Measurements from ENCODE around the gene KIAA0930. TPM values are rescaled to one million over a fixed set of nuclear protein-coding genes. Genes with fewer than 3 reads are reported as not detected.
A peak's percentile ranks its signal among the peaks of the same experiment; 100 is the strongest.

Gene KIAA0930
- total and polyA plus RNA-seq, 2 donors: 32.4 TPM

DNA sequence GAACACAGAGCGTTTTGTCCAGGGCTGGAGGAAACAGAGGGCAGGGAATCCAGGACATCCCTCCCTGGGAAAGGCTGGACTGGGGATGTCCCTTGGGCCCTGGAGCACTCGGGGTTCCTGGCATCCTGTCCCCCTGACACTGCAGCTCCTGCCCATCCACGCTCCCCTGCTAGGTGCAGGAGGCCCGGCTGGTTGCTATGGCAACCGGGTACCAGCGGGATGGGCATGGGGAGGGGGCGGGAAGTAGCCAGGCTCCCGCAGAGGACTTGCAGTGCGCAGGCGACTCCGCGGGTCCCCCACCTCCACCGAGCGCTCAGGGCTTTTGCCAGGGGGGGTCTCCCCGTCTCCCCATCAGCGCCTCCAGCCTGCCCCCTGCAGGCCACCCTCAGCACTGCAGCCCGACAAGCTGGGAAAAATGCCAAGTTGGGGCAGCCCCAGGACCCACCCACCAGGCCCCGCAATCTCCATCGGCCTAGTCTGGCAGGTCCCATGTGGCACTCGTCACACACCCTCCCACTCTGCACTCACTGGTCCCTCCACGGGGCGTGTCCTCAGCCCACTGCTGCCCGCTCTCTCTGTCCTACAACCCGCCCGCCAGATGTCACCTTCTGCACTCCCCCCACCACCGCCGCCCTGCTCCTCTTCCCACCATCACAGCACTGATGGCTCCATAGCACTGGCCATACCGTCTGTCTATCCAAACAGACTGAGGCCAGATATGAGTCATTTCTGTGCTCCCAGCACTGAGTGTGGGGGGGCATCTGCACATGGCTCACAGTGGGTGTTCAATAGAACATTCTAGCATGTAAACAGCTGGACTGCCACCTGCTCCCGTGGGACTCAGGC lies 31.5 kb downstream of the KIAA0930 start:
- peaks cover 11 to 29% of the 10 kb centered on the region in 2 donors for H3K36me3 ChIP-seq (ENCODE audit: control insufficient read depth in 2 of 2, insufficient read depth in 2 of 2, low read length in 1 of 2)
- DNase-seq (ENCODE audit: low read depth in 6 of 9, low spot score in 9 of 9): peak in 1 of 9 donors; percentile 19
- no peaks in the 10 kb centered on the region for H3K9me3 ChIP-seq (ENCODE audit: control insufficient read depth in 2 of 2, insufficient read depth in 1 of 2, low read length in 1 of 2)
- H3K4me3 ChIP-seq (ENCODE audit: low read length in 2 of 2): no peak overlapping the region
- no peaks in the 10 kb centered on the region for H3K27me3 ChIP-seq (ENCODE audit: control insufficient read depth in 2 of 2, insufficient read depth in 1 of 2, low read length in 1 of 2)
- H3K4me1 ChIP-seq (ENCODE audit: control insufficient read depth in 2 of 2, insufficient read depth in 2 of 2, low read length in 2 of 2): peaks cover 0 to 17% of the 10 kb centered on the region in 2 donors
- WGBS: 94% methylated on average over 29 of the region's 29 CpGs
- H3K27ac ChIP-seq (ENCODE audit: low read depth in 1 of 2, low read length in 1 of 2): peak overlapping the region in 1 of 2 donors; percentile 57

- H3K4me1 ChIP-seq (ENCODE audit: control insufficient read depth in 2 of 2, insufficient read depth in 2 of 2, low read length in 2 of 2): peaks cover 0 to 17% of the 10 kb centered on the region in 2 donors
- H3K27me3 ChIP-seq (ENCODE audit: control insufficient read depth in 2 of 2, insufficient read depth in 1 of 2, low read length in 1 of 2): no peaks in the 10 kb centered on the region
- WGBS: 92% methylated on average over 10 of the region's 10 CpGs
- H3K9me3 ChIP-seq (ENCODE audit: control insufficient read depth in 2 of 2, insufficient read depth in 1 of 2, low read length in 1 of 2): no peaks in the 10 kb centered on the region
- no peak overlapping the region for H3K4me3 ChIP-seq (ENCODE audit: low read length in 2 of 2)
- H3K36me3 ChIP-seq (ENCODE audit: control insufficient read depth in 2 of 2, insufficient read depth in 2 of 2, low read length in 1 of 2): peaks cover 11 to 34% of the 10 kb centered on the region in 2 donors
- H3K27ac ChIP-seq (ENCODE audit: low read depth in 1 of 2, low read length in 1 of 2): peak overlapping the region; percentile 22 to 57
- no peak for DNase-seq (ENCODE audit: low read depth in 6 of 9, low spot score in 9 of 9)
Observed at GRCh38 chr22:45208696-45208992, 32.0 kb downstream of the KIAA0930 start.

DNA sequence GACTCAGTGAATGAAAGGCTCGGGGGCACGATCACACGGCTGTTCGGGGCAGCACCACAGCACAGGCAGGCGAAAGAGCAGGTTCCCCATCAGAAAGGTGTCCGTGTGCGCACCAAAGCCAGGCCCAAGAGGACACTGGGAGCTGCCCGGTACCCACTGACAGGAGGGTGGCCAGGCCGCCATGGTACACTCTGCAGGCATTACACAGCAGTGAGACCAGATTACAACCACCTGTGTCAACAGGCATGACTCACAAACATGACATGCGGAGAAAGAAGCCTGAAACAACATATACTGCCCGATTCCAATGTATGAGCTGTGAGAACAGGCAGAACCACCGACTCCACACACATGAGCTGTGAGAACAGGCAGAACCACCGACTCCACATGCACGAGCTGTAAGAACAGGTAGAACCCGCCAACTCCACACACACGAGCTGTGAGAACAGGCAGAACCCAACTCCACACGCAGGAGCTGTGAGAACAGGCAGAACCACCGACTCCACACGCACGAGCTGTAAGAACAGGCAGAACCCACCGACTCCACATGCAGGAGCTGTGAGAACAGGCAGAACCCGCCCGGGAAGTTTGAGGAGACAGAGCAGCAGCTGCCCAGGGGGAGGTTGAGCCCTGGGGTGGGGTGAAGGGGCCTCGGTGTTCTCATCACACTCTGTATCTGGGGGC lies 32.6 kb downstream of the KIAA0930 start:
- no peaks in the 10 kb centered on the region for H3K9me3 ChIP-seq (ENCODE audit: control insufficient read depth in 2 of 2, insufficient read depth in 1 of 2, low read length in 1 of 2)
- no peaks in the 10 kb centered on the region for H3K27me3 ChIP-seq (ENCODE audit: control insufficient read depth in 2 of 2, insufficient read depth in 1 of 2, low read length in 1 of 2)
- WGBS: 85% methylated on average over 24 of the region's 24 CpGs
- peaks cover 0 to 14% of the 10 kb centered on the region in 2 donors for H3K4me1 ChIP-seq (ENCODE audit: control insufficient read depth in 2 of 2, insufficient read depth in 2 of 2, low read length in 2 of 2)
- DNase-seq (ENCODE audit: low read depth in 6 of 9, low spot score in 9 of 9): peak in 2 of 9 donors; percentile 14 to 21
- H3K36me3 ChIP-seq (ENCODE audit: control insufficient read depth in 2 of 2, insufficient read depth in 2 of 2, low read length in 1 of 2): peaks cover 11 to 39% of the 10 kb centered on the region in 2 donors
- H3K4me3 ChIP-seq (ENCODE audit: low read length in 2 of 2): no peak overlapping the region
- H3K27ac ChIP-seq (ENCODE audit: low read depth in 1 of 2, low read length in 1 of 2): no peak overlapping the region

DNA sequence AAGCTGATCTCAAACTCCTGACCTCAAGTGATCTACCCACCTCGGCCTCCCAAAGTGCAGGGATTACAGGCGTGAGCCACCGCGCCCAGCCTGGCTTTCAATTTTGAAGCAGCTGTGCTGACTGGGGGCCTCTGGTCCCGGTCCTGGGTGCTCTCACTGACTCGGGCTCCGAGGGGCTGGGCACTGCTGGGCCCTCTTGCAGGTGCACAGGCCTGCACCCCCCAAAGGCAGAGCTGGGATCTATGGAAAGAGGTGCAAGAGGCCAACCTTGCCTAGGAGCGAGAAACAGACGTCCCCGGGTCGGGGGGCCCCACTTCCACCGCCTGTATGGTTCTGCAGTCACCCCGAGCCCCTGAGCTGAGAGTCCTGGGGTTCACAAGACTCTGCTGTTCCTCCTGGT lies 33.2 kb downstream of the KIAA0930 start:
- WGBS: 98% methylated on average over 13 of the region's 13 CpGs
- Histone ChIP-seq H3K4me3 (ENCODE audit: low read length in 2 of 2) (no peak overlapping the region), H3K27me3 (ENCODE audit: control insufficient read depth in 2 of 2, insufficient read depth in 1 of 2, low read length in 1 of 2) (no peaks in the 10 kb centered on the region), H3K4me1 (ENCODE audit: control insufficient read depth in 2 of 2, insufficient read depth in 2 of 2, low read length in 2 of 2) (peaks cover 0 to 12% of the 10 kb centered on the region in 2 donors), H3K9me3 (ENCODE audit: control insufficient read depth in 2 of 2, insufficient read depth in 1 of 2, low read length in 1 of 2) (no peaks in the 10 kb centered on the region), H3K36me3 (ENCODE audit: control insufficient read depth in 2 of 2, insufficient read depth in 2 of 2, low read length in 1 of 2) (peaks cover 16 to 45% of the 10 kb centered on the region in 2 donors), H3K27ac (ENCODE audit: low read depth in 1 of 2, low read length in 1 of 2) (no peak overlapping the region)
- no peak for DNase-seq (ENCODE audit: low read depth in 6 of 9, low spot score in 9 of 9)

DNA sequence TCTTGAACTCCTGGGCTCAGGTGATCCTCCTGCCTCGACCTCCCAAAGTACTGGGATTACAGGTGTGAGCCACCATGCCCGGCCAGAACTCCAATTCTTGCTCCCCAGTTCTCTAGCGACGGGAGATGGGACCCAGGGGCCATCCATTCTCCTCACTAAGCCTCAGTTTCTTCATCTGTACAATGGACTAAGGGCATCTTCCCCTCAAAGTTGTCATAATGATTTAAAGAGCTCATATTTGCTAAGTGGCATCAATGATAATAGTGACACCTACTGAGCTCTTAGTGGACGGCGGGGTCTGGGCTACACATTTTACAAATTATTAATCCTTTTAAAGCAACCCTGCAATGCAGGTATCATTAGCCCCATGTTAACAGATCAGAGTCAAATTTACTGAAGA lies 34.5 kb downstream of the KIAA0930 start:
- H3K36me3 ChIP-seq (ENCODE audit: control insufficient read depth in 2 of 2, insufficient read depth in 2 of 2, low read length in 1 of 2): peaks cover 18 to 51% of the 10 kb centered on the region in 2 donors
- DNase-seq (ENCODE audit: low read depth in 6 of 9, low spot score in 9 of 9): no peak
- H3K4me3 ChIP-seq (ENCODE audit: low read length in 2 of 2): no peak overlapping the region
- no peaks in the 10 kb centered on the region for H3K27me3 ChIP-seq (ENCODE audit: control insufficient read depth in 2 of 2, insufficient read depth in 1 of 2, low read length in 1 of 2)
- WGBS: 88% methylated on average over 6 of the region's 6 CpGs
- H3K4me1 ChIP-seq (ENCODE audit: control insufficient read depth in 2 of 2, insufficient read depth in 2 of 2, low read length in 2 of 2): peaks cover 0 to 9% of the 10 kb centered on the region in 2 donors
- no peak overlapping the region for H3K27ac ChIP-seq (ENCODE audit: low read depth in 1 of 2, low read length in 1 of 2)
- no peaks in the 10 kb centered on the region for H3K9me3 ChIP-seq (ENCODE audit: control insufficient read depth in 2 of 2, insufficient read depth in 1 of 2, low read length in 1 of 2)

GRCh38 chr22:45205276-45205925 lies 35.3 kb downstream of the KIAA0930 start:
- no peak overlapping the region for H3K4me3 ChIP-seq (ENCODE audit: low read length in 2 of 2)
- WGBS: 96% methylated on average over 20 of the region's 20 CpGs
- H3K27ac ChIP-seq (ENCODE audit: low read depth in 1 of 2, low read length in 1 of 2): no peak overlapping the region
- H3K4me1 ChIP-seq (ENCODE audit: control insufficient read depth in 2 of 2, insufficient read depth in 2 of 2, low read length in 2 of 2): peaks cover 0 to 10% of the 10 kb centered on the region in 2 donors
- no peaks in the 10 kb centered on the region for H3K27me3 ChIP-seq (ENCODE audit: control insufficient read depth in 2 of 2, insufficient read depth in 1 of 2, low read length in 1 of 2)
- DNase-seq (ENCODE audit: low read depth in 6 of 9, low spot score in 9 of 9): no peak
- H3K9me3 ChIP-seq (ENCODE audit: control insufficient read depth in 2 of 2, insufficient read depth in 1 of 2, low read length in 1 of 2): no peaks in the 10 kb centered on the region
- H3K36me3 ChIP-seq (ENCODE audit: control insufficient read depth in 2 of 2, insufficient read depth in 2 of 2, low read length in 1 of 2): peaks cover 12 to 44% of the 10 kb centered on the region in 2 donors

- DNase-seq (ENCODE audit: low read depth in 6 of 9, low spot score in 9 of 9): no peak
- Histone ChIP-seq H3K36me3 (ENCODE audit: control insufficient read depth in 2 of 2, insufficient read depth in 2 of 2, low read length in 1 of 2) (peaks cover 15 to 47% of the 10 kb centered on the region in 2 donors), H3K27me3 (ENCODE audit: control insufficient read depth in 2 of 2, insufficient read depth in 1 of 2, low read length in 1 of 2) (no peaks in the 10 kb centered on the region), H3K4me1 (ENCODE audit: control insufficient read depth in 2 of 2, insufficient read depth in 2 of 2, low read length in 2 of 2) (peaks cover 0 to 10% of the 10 kb centered on the region in 2 donors), H3K9me3 (ENCODE audit: control insufficient read depth in 2 of 2, insufficient read depth in 1 of 2, low read length in 1 of 2) (no peaks in the 10 kb centered on the region), H3K27ac (ENCODE audit: low read depth in 1 of 2, low read length in 1 of 2) (no peak overlapping the region), H3K4me3 (ENCODE audit: low read length in 2 of 2) (no peak overlapping the region)
- 97% methylated on average over 14 of the region's 14 CpGs for WGBS
Observed at GRCh38 chr22:45204819-45205218, 35.9 kb downstream of the KIAA0930 start.

- H3K36me3 ChIP-seq (ENCODE audit: control insufficient read depth in 2 of 2, insufficient read depth in 2 of 2, low read length in 1 of 2): peaks cover 19 to 53% of the 10 kb centered on the region in 2 donors
- no peaks in the 10 kb centered on the region for H3K9me3 ChIP-seq (ENCODE audit: control insufficient read depth in 2 of 2, insufficient read depth in 1 of 2, low read length in 1 of 2)
- peaks cover 0 to 10% of the 10 kb centered on the region in 2 donors for H3K4me1 ChIP-seq (ENCODE audit: control insufficient read depth in 2 of 2, insufficient read depth in 2 of 2, low read length in 2 of 2)
- no peak for DNase-seq (ENCODE audit: low read depth in 6 of 9, low spot score in 9 of 9)
- WGBS: 97% methylated on average over 13 of the region's 13 CpGs
- H3K27ac ChIP-seq (ENCODE audit: low read depth in 1 of 2, low read length in 1 of 2): no peak overlapping the region
- no peaks in the 10 kb centered on the region for H3K27me3 ChIP-seq (ENCODE audit: control insufficient read depth in 2 of 2, insufficient read depth in 1 of 2, low read length in 1 of 2)
- no peak overlapping the region for H3K4me3 ChIP-seq (ENCODE audit: low read length in 2 of 2)
Observed at GRCh38 chr22:45204241-45204640, 36.5 kb downstream of the KIAA0930 start.
